IMR-90 (cell line): ENCODE measurements around the gene POU6F1. TPM values are rescaled to one million over a fixed set of nuclear protein-coding genes. Genes with fewer than 3 reads are reported as not detected.
A peak's percentile ranks its signal among the peaks of the same experiment; 100 is the strongest.

Source experiments
- ATAC-seq: fragments of 200-7000 bp; cut with Tn5 transposase; 2 replicates; pipeline ENCODE4 v1.9.1; 2020; ENCODE audit warnings: low read depth, mild to moderate bottlenecking, moderate library complexity
- BruUV-seq: library from RNA; stranded (reverse); fragments of 400-500 nt; replicated peaks from 2 replicates; lab custom pipeline; 2021; lab: Mats Ljungman, UMichigan
- CTCF ChIA-PET: fragments of 300-600 bp; formaldehyde crosslinking; extraction: SDS; loops from one replicate; lab custom pipeline; 2021; ENCODE audit warnings: antibody characterized with exemption; lab: Yijun Ruan, JAX
- POLR2A ChIA-PET: fragments of 300-600 bp; sonication (Branson Sonifier 250); formaldehyde crosslinking; loops from one replicate; lab custom pipeline; 2022; ENCODE audit warnings: antibody characterized with exemption; ENCODE audit not compliant: unreplicated experiment; lab: Charles Lee
- DNase-seq: peaks from one replicate; pipeline ENCODE4 v3.0.0; 2013
- H2AFZ ChIP-seq: replicated peaks from 2 replicates; pipeline ENCODE3; 2013; ENCODE audit warnings: low read length, mild to moderate bottlenecking; ENCODE audit not compliant: poor library complexity
- H2AK5ac ChIP-seq: 2 replicates; pipeline ENCODE4 v1.6.1; 2013; ENCODE audit warnings: low read depth, low read length, inconsistent platforms
- H2AK9ac ChIP-seq: replicated peaks from 2 replicates; pipeline ENCODE3; 2013; ENCODE audit warnings: mild to moderate bottlenecking, low read depth, low read length, moderate library complexity; ENCODE audit not compliant: poor library complexity
- H2BK120ac ChIP-seq: 2 replicates; pipeline ENCODE4 v1.6.1; 2013; ENCODE audit warnings: low read depth, low read length, inconsistent platforms
- H2BK15ac ChIP-seq: 3 replicates; pipeline ENCODE4 v1.6.1; 2013; ENCODE audit warnings: low read depth, low read length, inconsistent platforms
- H2BK20ac ChIP-seq: 2 replicates; pipeline ENCODE4 v1.6.1; 2013; ENCODE audit warnings: low read depth, mild to moderate bottlenecking, inconsistent platforms, low read length, moderate library complexity
- H2BK5ac ChIP-seq: 2 replicates; pipeline ENCODE4 v1.6.1; 2013; ENCODE audit warnings: mild to moderate bottlenecking, low read depth, low read length, inconsistent platforms; ENCODE audit not compliant: poor library complexity, severe bottlenecking
- H3K14ac ChIP-seq: replicated peaks from 2 replicates; pipeline ENCODE4 v1.6.1; 2013; ENCODE audit warnings: low read depth, low read length, inconsistent platforms
- H3K18ac ChIP-seq: 2 replicates; pipeline ENCODE4 v1.6.1; 2013; ENCODE audit warnings: low read depth, low read length, control low read depth
- H3K23ac ChIP-seq: 2 replicates; pipeline ENCODE4 v1.6.1; 2013; ENCODE audit warnings: low read depth, low read length, inconsistent platforms
- H3K27ac ChIP-seq: 2 replicates; pipeline ENCODE4 v1.5.1; 2013; ENCODE audit warnings: mild to moderate bottlenecking, control low read depth, low read length; ENCODE audit not compliant: insufficient read depth
- H3K27me3 ChIP-seq: 2 replicates; pipeline ENCODE4 v1.6.1; 2013; ENCODE audit warnings: low read length; ENCODE audit not compliant: control insufficient read depth, insufficient read depth
- H3K36me3 ChIP-seq: 2 replicates; pipeline ENCODE4 v1.6.1; 2013; ENCODE audit warnings: low read length, mixed read lengths; ENCODE audit not compliant: control insufficient read depth, insufficient read depth
- H3K4ac ChIP-seq: 2 replicates; pipeline ENCODE4 v1.6.1; 2013; ENCODE audit warnings: low read depth, low read length, inconsistent platforms
- H3K4me1 ChIP-seq: 2 replicates; pipeline ENCODE4 v1.6.1; 2013; ENCODE audit warnings: low read length, mixed read lengths; ENCODE audit not compliant: control insufficient read depth, insufficient read depth
- H3K4me2 ChIP-seq: 2 replicates; pipeline ENCODE4 v1.6.1; 2013; ENCODE audit warnings: low read depth, mild to moderate bottlenecking, control low read depth, low read length, moderate library complexity
- H3K4me3 ChIP-seq: 2 replicates; pipeline ENCODE4 v1.5.1; 2013; ENCODE audit warnings: low read depth, mild to moderate bottlenecking, control low read depth, low read length, moderate library complexity; ENCODE audit not compliant: insufficient read depth
- H3K56ac ChIP-seq: 2 replicates; pipeline ENCODE4 v1.6.1; 2013; ENCODE audit warnings: low read length, inconsistent platforms; ENCODE audit not compliant: insufficient read depth; ENCODE audit errors: extremely low read depth
- H3K79me1 ChIP-seq, 2 experiments: 2 replicates each; pipeline ENCODE4 v1.6.1; 2013; ENCODE audit warnings: low read length in 2 of 2, inconsistent platforms in 1 of 2, low read depth in 1 of 2
- H3K9ac ChIP-seq: 2 replicates; pipeline ENCODE4 v1.6.1; 2013; ENCODE audit warnings: low read depth, low read length, control low read depth
- H3K9me1 ChIP-seq: 2 replicates; pipeline ENCODE4 v1.6.1; 2013; ENCODE audit warnings: low read length, inconsistent platforms; ENCODE audit not compliant: insufficient read depth
- H3K9me3 ChIP-seq: 2 replicates; pipeline ENCODE4 v1.6.1; 2013; ENCODE audit warnings: low read length; ENCODE audit not compliant: control insufficient read depth, insufficient read depth
- H4K20me1 ChIP-seq: 2 replicates; pipeline ENCODE4 v1.6.1; 2013; ENCODE audit warnings: low read length, inconsistent platforms; ENCODE audit not compliant: insufficient read depth
- H4K5ac ChIP-seq: 2 replicates; pipeline ENCODE4 v1.6.1; 2013; ENCODE audit warnings: mild to moderate bottlenecking, low read depth, low read length, control low read depth
- H4K8ac ChIP-seq, 2 experiments: 2 replicates each; pipeline ENCODE4 v1.6.1; 2013; ENCODE audit warnings: low read depth in 2 of 2, low read length in 2 of 2, control low read depth in 1 of 2, inconsistent platforms in 1 of 2
- H4K91ac ChIP-seq: 2 replicates; pipeline ENCODE4 v1.6.1; 2013; ENCODE audit warnings: low read depth, low read length, inconsistent platforms; ENCODE audit not compliant: insufficient read depth
- CEBPB ChIP-seq: IDR thresholded peaks from 2 replicates; pipeline ENCODE4 v1.6.1; 2012; ENCODE audit warnings: low read depth, low read length, improper control_type of control experiment
- CHD1 ChIP-seq: IDR thresholded peaks from 2 replicates; pipeline ENCODE4 v1.6.1; 2012; ENCODE audit warnings: low read depth, low read length, improper control_type of control experiment
- MAFK ChIP-seq: IDR thresholded peaks from 2 replicates; pipeline ENCODE4 v1.6.1; 2012; ENCODE audit warnings: low read depth, low read length, improper control_type of control experiment
- WGBS, 2 experiments: methylation state at CpG; one replicate each; pipeline versions ENCODE4 v1.1.5 to v1.1.7; 2013; ENCODE audit warnings: missing lambda C conversion rate in 2 of 2; ENCODE audit not compliant: insufficient read length in 1 of 2; ENCODE audit errors: extremely low coverage in 2 of 2; 5-methylcytosine and 5-hydroxymethylcytosine counted together
- dilution Hi-C: fragments of 300-500 bp; cut with HindIII; formaldehyde crosslinking; loops from one replicate; pipeline ENCODE4 v1.14.3; 2018; ENCODE audit warnings: low sequenced_read_pairs; ENCODE audit not compliant: unreplicated experiment
- in situ Hi-C: fragments of 300-500 bp; cut with MboI; formaldehyde crosslinking; loops from 3 replicates; pipeline ENCODE4 v1.14.3; 2019; ENCODE audit warnings: low sequenced_read_pairs, inconsistent platforms, mixed read lengths
- intact Hi-C: fragments of 100-400 bp; cut with micrococcal nuclease; formaldehyde crosslinking; loops from 2 replicates; pipeline ENCODE4 v1.10.0; 2022
- polyA plus RNA-seq, 3 experiments: library from polyadenylated mRNA; depleted of rRNA; stranded (reverse); fragments of >200 nt; gene quantifications; 2 replicates each; pipeline ENCODE4 v1.2.3, GENCODE V29; 2012; ENCODE audit warnings: low replicate concordance in 1 of 3
- total RNA-seq: library from RNA; depleted of rRNA; stranded (reverse); fragments of >200 nt; gene quantifications from 2 replicates; pipeline ENCODE4 v1.2.3, GENCODE V29; 2012

The POU6F1 gene
- total and polyA plus RNA-seq, 2 of the 4 experiments (the other 2 are of a cell fraction) = 0.90 to 3.6 TPM

DNA sequence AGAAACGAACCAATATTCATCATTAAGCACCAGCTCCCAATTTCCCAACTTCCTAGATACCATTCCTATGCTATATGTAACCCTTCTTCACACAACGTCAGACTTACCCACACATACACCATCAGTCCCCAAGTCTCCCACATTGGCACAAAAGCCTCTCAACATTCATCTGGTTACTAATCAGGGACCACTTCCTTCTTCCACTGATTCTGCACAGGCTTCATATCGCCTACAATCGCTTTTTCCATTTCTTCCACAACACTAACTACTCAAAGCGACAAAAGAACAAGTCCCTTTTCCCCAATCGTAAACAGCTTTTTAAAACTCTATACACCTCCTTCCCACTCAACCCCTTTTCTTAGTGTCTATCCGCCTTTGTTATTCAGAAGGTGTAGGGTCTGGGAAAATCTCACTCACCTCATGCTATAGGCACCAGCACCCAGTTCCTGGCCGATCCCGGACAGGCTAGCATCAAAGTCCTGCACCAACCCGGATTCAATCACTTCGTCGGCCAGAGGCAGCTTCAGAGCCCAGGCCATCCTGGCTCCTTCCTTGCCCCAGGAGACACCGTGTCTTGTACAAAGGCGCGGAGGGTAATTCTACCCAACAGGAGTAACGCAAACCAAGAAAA is 45.9 kb downstream of the POU6F1 start:
- ChIA-PET CTCF (no interaction called here), POLR2A (no interaction called here)
- Histone ChIP-seq H2AK9ac (peak overlapping the region; percentile 88), H3K4me3 (peak overlapping the region; percentile 57), H3K79me1 (peaks cover 11 to 39% of the 10 kb centered on the region in 2 experiments), H3K4ac (peak overlapping the region; percentile 100), H2BK15ac (no peak overlapping the region), H3K27me3 (no peaks in the 10 kb centered on the region), H4K91ac (peak overlapping the region; percentile 32; the same call in 1 of the 2 replicates), H4K20me1 (peaks cover 8% of the 10 kb centered on the region), H2AK5ac (peak overlapping the region; percentile 37), H3K36me3 (no peaks in the 10 kb centered on the region), H3K9me1 (peaks cover 3% of the 10 kb centered on the region), H2BK120ac (no peak overlapping the region), H3K9ac (peak overlapping the region; percentile 91), H3K23ac (peak overlapping the region; percentile 77), H3K4me1 (no peaks in the 10 kb centered on the region), H2AFZ (peak overlapping the region; percentile 97), H2BK5ac (peak overlapping the region; percentile 91), H3K4me2 (peak overlapping the region; percentile 84), H3K18ac (no peak overlapping the region), H2BK20ac (no peak overlapping the region), H3K9me3 (no peaks in the 10 kb centered on the region), H3K14ac (peak overlapping the region; percentile 73), H3K56ac (peak overlapping the region; percentile 88), H4K5ac (peak overlapping the region; percentile 31; the same call in 1 of the 2 replicates), H4K8ac (peak overlapping the region; percentile 94 to 99), H3K27ac (peak overlapping the region; percentile 95)
- DNase-seq (peak; percentile 48), ATAC-seq (peak; percentile 13)
- 2 to 100% methylated on average over 2 to 6 of the region's 16 CpGs for WGBS, 2 experiments
- in situ Hi-C loops (no loop called here), intact Hi-C loops (loop anchor here (2.0 to 5.0 kb wide), 2 partner anchors 45 to 67 kb away; partner anchors contain the start of gene DAZAP2), dilution Hi-C loops (no loop called here)
- TF ChIP-seq CHD1 = no peak
- TF ChIP-seq MAFK = no peak
- TF ChIP-seq CEBPB = peak; percentile 34; the same call in 1 of the 2 replicates
- BruUV-seq = no TSS peak
